Measurements from ENCODE around the gene BICRA.

DNA sequence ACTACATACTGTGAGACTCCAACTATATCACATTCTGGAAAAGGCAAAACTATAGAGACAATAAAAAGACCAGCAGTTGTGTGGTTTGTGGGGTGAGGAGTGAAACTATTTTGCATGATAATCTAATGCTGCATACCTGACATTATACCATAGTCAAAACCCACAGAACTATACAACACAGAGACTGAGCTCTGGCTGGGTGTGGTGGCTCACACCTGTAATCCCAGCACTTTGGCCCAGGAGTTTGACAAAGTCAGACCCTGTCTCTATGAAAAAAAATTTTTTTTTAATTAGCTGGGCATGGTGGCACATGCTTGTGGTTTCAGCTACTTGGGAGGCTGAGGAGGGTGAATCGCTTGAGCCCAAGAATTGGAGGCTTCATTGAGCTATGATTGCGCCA lies 47.9 kb upstream of the BICRA start:
- TF ChIP-seq, protein P1, sequence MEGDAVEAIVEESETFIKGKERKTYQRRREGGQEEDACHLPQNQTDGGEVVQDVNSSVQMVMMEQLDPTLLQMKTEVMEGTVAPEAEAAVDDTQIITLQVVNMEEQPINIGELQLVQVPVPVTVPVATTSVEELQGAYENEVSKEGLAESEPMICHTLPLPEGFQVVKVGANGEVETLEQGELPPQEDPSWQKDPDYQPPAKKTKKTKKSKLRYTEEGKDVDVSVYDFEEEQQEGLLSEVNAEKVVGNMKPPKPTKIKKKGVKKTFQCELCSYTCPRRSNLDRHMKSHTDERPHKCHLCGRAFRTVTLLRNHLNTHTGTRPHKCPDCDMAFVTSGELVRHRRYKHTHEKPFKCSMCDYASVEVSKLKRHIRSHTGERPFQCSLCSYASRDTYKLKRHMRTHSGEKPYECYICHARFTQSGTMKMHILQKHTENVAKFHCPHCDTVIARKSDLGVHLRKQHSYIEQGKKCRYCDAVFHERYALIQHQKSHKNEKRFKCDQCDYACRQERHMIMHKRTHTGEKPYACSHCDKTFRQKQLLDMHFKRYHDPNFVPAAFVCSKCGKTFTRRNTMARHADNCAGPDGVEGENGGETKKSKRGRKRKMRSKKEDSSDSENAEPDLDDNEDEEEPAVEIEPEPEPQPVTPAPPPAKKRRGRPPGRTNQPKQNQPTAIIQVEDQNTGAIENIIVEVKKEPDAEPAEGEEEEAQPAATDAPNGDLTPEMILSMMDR (IDR thresholded peaks at IDR 0.05) = no peak
- no peak for TF ChIP-seq POLR2A (IDR thresholded peaks at IDR 0.05)

Data from adrenal gland (tissue), 5 donors.